Transverse colon (tissue), 4 donors: ENCODE data around the gene PPP2R2C.

Experiments used
- CTCF ChIP-seq, 5 experiments: fragments of 200-600 bp in 3 of 5; fragments of 450-650 bp in 2 of 5; sonication (generic) in 3 of 5; IDR thresholded peaks; 1 replicate in 2 of 5; 2 replicates in 3 of 5; pipeline ENCODE4 v1.5.1; 2016 to 2017; ENCODE audit warnings: antibody characterized with exemption in 5 of 5, inconsistent platforms in 3 of 5, mild to moderate bottlenecking in 2 of 5, moderate library complexity in 1 of 5
- EP300 ChIP-seq: sonication (generic); formaldehyde crosslinking; IDR thresholded peaks from one replicate; pipeline ENCODE4 v1.6.1; 2017; ENCODE audit warnings: antibody characterized with exemption, low read depth
- POLR2A ChIP-seq: fragments of 450-650 bp; IDR thresholded peaks from one replicate; pipeline ENCODE4 v1.6.1; 2016; ENCODE audit warnings: antibody characterized with exemption, mild to moderate bottlenecking, moderate library complexity
- POLR2AphosphoS5 ChIP-seq, 3 donors: sonication (generic); formaldehyde crosslinking; IDR thresholded peaks; one replicate each; pipeline ENCODE4 v1.6.1; 2016; ENCODE audit warnings: antibody characterized with exemption in 3 of 3

- TF ChIP-seq CTCF (IDR thresholded peaks at IDR 0.05) (no peak), POLR2A (no peak), POLR2AphosphoS5 (IDR thresholded peaks at IDR 0.05) (no peak), EP300 (no peak)
Observed at GRCh38 chr4:6475492-6476020, 3.1 kb upstream of the PPP2R2C start.
